Aorta (tissue), 5 donors: ENCODE results near the gene SVOPL. TPM values are rescaled to one million over a fixed set of nuclear protein-coding genes. Genes with fewer than 3 reads are reported as not detected.

Experiments used
- ATAC-seq: fragments of 200-7000 bp; cut with Tn5 transposase; one replicate; pipeline ENCODE4 v1.9.1; 2022; ENCODE audit warnings: moderate library complexity; ENCODE audit not compliant: low FRiP score
- DNase-seq, 2 donors: peaks; one replicate each; pipeline ENCODE4 v3.0.0-alpha.2; 2020
- H3K27ac ChIP-seq, 2 donors: one replicate each; pipeline ENCODE4 v1.5.1; 2013; ENCODE audit warnings: low read length in 2 of 2, mild to moderate bottlenecking in 2 of 2, moderate library complexity in 2 of 2, control low read depth in 1 of 2, inconsistent platforms in 1 of 2, low read depth in 1 of 2
- H3K27me3 ChIP-seq, 2 donors: one replicate each; pipeline ENCODE4 v1.6.1; 2013; ENCODE audit warnings: control low read depth in 1 of 2, low read length in 1 of 2, mild to moderate bottlenecking in 1 of 2, moderate library complexity in 1 of 2; ENCODE audit not compliant: insufficient read depth in 2 of 2, control insufficient read depth in 1 of 2
- H3K36me3 ChIP-seq, 2 donors: one replicate each; pipeline ENCODE4 v1.6.1; 2013; ENCODE audit warnings: control low read depth in 1 of 2, low read length in 1 of 2, mild to moderate bottlenecking in 1 of 2; ENCODE audit not compliant: insufficient read depth in 2 of 2, control insufficient read depth in 1 of 2
- H3K4me1 ChIP-seq, 2 donors: one replicate each; pipeline ENCODE4 v1.6.1; 2013; ENCODE audit warnings: low read length in 2 of 2, control low read depth in 1 of 2, mild to moderate bottlenecking in 1 of 2, moderate library complexity in 1 of 2; ENCODE audit not compliant: insufficient read depth in 2 of 2, control insufficient read depth in 1 of 2
- H3K4me3 ChIP-seq, 2 donors: one replicate each; pipeline ENCODE4 v1.5.1; 2013; ENCODE audit warnings: low read length in 2 of 2, control low read depth in 1 of 2, mild to moderate bottlenecking in 1 of 2
- H3K9me3 ChIP-seq: one replicate; pipeline ENCODE4 v1.6.1; 2013; ENCODE audit warnings: mild to moderate bottlenecking, low read length; ENCODE audit not compliant: control insufficient read depth
- WGBS, 2 donors: extraction: QIAGEN DNeasy Blood & Tissue Kit; methylation state at CpG; one replicate each; pipeline ENCODE4 v1.1.7; 2013; 5-methylcytosine and 5-hydroxymethylcytosine counted together
- intact Hi-C, 2 donors: fragments of 100-400 bp; cut with DNase I; formaldehyde crosslinking; loops; one replicate each; pipeline versions ENCODE4 v1.14.2 to v1.15.0; 2022
- polyA plus RNA-seq, 2 donors: library from polyadenylated mRNA; stranded (reverse); fragments of 200-250 nt; gene quantifications; one replicate each; pipeline ENCODE4 v1.2.3, GENCODE V29; 2013
- total RNA-seq, 2 donors: library from RNA; stranded (reverse); fragmentation: NEBNext Ultra II Directional; extraction: Animal tissue kit (Norgen Biotek cat#: 25700); gene quantifications; one replicate each; pipeline ENCODE4 v1.2.1, GENCODE V29; 2021
- donor health status: healthy with polysubstance abuse.
- donor health status: Bipolar disorder and iron deficiency.
- donor health status: DM: no; HTN: no; CAD: no.
- donor health status: DM: no; HTN: no; CAD: no.
- donor health status: DM: yes; HTN: yes; CAD: no.

Gene SVOPL
- total and polyA plus RNA-seq, 4 donors = 1.2 TPM; not detected in 3

- no peak overlapping the region for H3K27ac ChIP-seq
- no peaks in the 10 kb centered on the region for H3K9me3 ChIP-seq
- ATAC-seq (no peak), DNase-seq (no peak)
- H3K4me3 ChIP-seq = no peak overlapping the region
- H3K4me1 ChIP-seq = no peaks in the 10 kb centered on the region
- no peaks in the 10 kb centered on the region for H3K36me3 ChIP-seq
- intact Hi-C loops = no loop called here
- WGBS, 2 donors = 85 to 92% methylated on average over 5 of the region's 5 CpGs
- H3K27me3 ChIP-seq = peaks cover 0 to 2% of the 10 kb centered on the region in 2 donors
These were observed 38.8 kb downstream of the SVOPL start for GRCh38 chr7:138662076-138662990.

GRCh38 chr7:138661069-138661635 is 40.0 kb downstream of the SVOPL start:
- H3K36me3 ChIP-seq = no peaks in the 10 kb centered on the region
- no peak for DNase-seq
- no peaks in the 10 kb centered on the region for H3K4me1 ChIP-seq
- H3K9me3 ChIP-seq = no peaks in the 10 kb centered on the region
- H3K27me3 ChIP-seq = peaks cover 0 to 2% of the 10 kb centered on the region in 2 donors
- H3K27ac ChIP-seq = no peak overlapping the region
- no peak overlapping the region for H3K4me3 ChIP-seq
- ATAC-seq = no peak
- intact Hi-C loops = no loop called here
- 28 to 43% methylated on average over 9 of the region's 9 CpGs for WGBS, 2 donors

GRCh38 chr7:138658889-138659288 is 42.3 kb downstream of the SVOPL start:
- DNase-seq = no peak
- no peaks in the 10 kb centered on the region for H3K4me1 ChIP-seq
- ATAC-seq = no peak

GRCh38 chr7:138657854-138658386 is 43.2 kb downstream of the SVOPL start:
- Histone ChIP-seq H3K9me3 (peaks cover 6% of the 10 kb centered on the region), H3K4me3 (no peak overlapping the region), H3K4me1 (no peaks in the 10 kb centered on the region), H3K36me3 (no peaks in the 10 kb centered on the region), H3K27ac (no peak overlapping the region), H3K27me3 (no peaks in the 10 kb centered on the region)
- ATAC-seq = no peak
- 86 to 92% methylated on average over 4 of the region's 4 CpGs for WGBS, 2 donors
- no peak for DNase-seq
- intact Hi-C loops = no loop called here

More at GRCh38 chr7:138658889-138659288, 42.3 kb downstream of the SVOPL start:
- intact Hi-C loops = no loop called here
- H3K4me3 ChIP-seq = no peak overlapping the region
- H3K9me3 ChIP-seq = no peaks in the 10 kb centered on the region
- H3K36me3 ChIP-seq = no peaks in the 10 kb centered on the region
- no peak overlapping the region for H3K27ac ChIP-seq
- WGBS, 2 donors = 92% methylated on average over 4 of the region's 4 CpGs
- H3K27me3 ChIP-seq = no peaks in the 10 kb centered on the region

GRCh38 chr7:138656952-138657351 is 44.2 kb downstream of the SVOPL start:
- Histone ChIP-seq H3K4me1 (no peaks in the 10 kb centered on the region), H3K36me3 (no peaks in the 10 kb centered on the region), H3K27ac (no peak overlapping the region), H3K27me3 (no peaks in the 10 kb centered on the region), H3K9me3 (peaks cover 6% of the 10 kb centered on the region), H3K4me3 (no peak overlapping the region)
- DNase-seq (no peak), ATAC-seq (no peak)
- intact Hi-C loops = no loop called here
- 96 to 97% methylated on average over 2 of the region's 2 CpGs for WGBS, 2 donors

- H3K9me3 ChIP-seq = peaks cover 6% of the 10 kb centered on the region
- 95 to 98% methylated on average over 5 of the region's 5 CpGs for WGBS, 2 donors
- no peak for DNase-seq
- H3K27me3 ChIP-seq = no peaks in the 10 kb centered on the region
- H3K36me3 ChIP-seq = no peaks in the 10 kb centered on the region
- ATAC-seq = no peak
- H3K4me3 ChIP-seq = no peak overlapping the region
- intact Hi-C loops = no loop called here
- no peak overlapping the region for H3K27ac ChIP-seq
- no peaks in the 10 kb centered on the region for H3K4me1 ChIP-seq
These were observed 46.5 kb downstream of the SVOPL start for GRCh38 chr7:138654616-138655015.

GRCh38 chr7:138649506-138649905 is 51.7 kb downstream of the SVOPL start:
- no peak overlapping the region for H3K4me3 ChIP-seq
- peaks cover 6% of the 10 kb centered on the region for H3K9me3 ChIP-seq
- no peaks in the 10 kb centered on the region for H3K36me3 ChIP-seq
- no peaks in the 10 kb centered on the region for H3K27me3 ChIP-seq
- ATAC-seq = no peak
- intact Hi-C loops = no loop called here
- no peak for DNase-seq
- H3K4me1 ChIP-seq = no peaks in the 10 kb centered on the region
- H3K27ac ChIP-seq = no peak overlapping the region
- WGBS, 2 donors = 79 to 81% methylated on average over 5 of the region's 5 CpGs

- Histone ChIP-seq H3K36me3 (no peaks in the 10 kb centered on the region), H3K9me3 (no peaks in the 10 kb centered on the region), H3K4me3 (no peak overlapping the region), H3K27me3 (no peaks in the 10 kb centered on the region), H3K4me1 (no peaks in the 10 kb centered on the region), H3K27ac (no peak overlapping the region)
- DNase-seq (no peak), ATAC-seq (no peak)
- 83 to 86% methylated on average over 7 of the region's 7 CpGs for WGBS, 2 donors
- intact Hi-C loops = no loop called here
These were observed 55.9 kb downstream of the SVOPL start for GRCh38 chr7:138645284-138645683.
